ENCODE results near the gene CYB5B.

GRCh38 chr16:69494991-69495392, 70.6 kb downstream of the CYB5B start:
- TF ChIP-seq POLR2A (IDR thresholded peaks at IDR 0.05; ENCODE audit: low read length) (no peak), GATA1 (IDR thresholded peaks at IDR 0.05; ENCODE audit: low read depth, low read length) (no peak)
